Transverse colon (tissue), 4 donors: ENCODE measurements around the gene SERINC5. TPM values are rescaled to one million over a fixed set of nuclear protein-coding genes. Genes with fewer than 3 reads are reported as not detected.

Experiments used
- DNase-seq: peaks from one replicate; pipeline ENCODE4 v3.0.0-alpha.2; 2019
- H3K27ac ChIP-seq, 4 donors: fragments of 200-600 bp; sonication (generic); 2 replicates each; pipeline ENCODE4 v1.5.1; 2016 to 2018; ENCODE audit warnings: inconsistent platforms in 4 of 4
- H3K27me3 ChIP-seq: fragments of 200-600 bp; sonication (generic); 2 replicates; pipeline ENCODE4 v1.5.1; 2017; ENCODE audit warnings: inconsistent platforms
- H3K36me3 ChIP-seq, 4 donors: fragments of 200-600 bp; sonication (generic); 2 replicates each; pipeline ENCODE4 v1.5.1; 2017 to 2019; ENCODE audit warnings: inconsistent platforms in 4 of 4
- H3K4me1 ChIP-seq, 4 donors: fragments of 200-600 bp; sonication (generic); 2 replicates each; pipeline ENCODE4 v1.5.1; 2017 to 2020; ENCODE audit warnings: inconsistent platforms in 4 of 4
- H3K4me3 ChIP-seq, 4 donors: fragments of 200-600 bp; sonication (generic); 1 replicate in 1 of 4; 2 replicates in 3 of 4; pipeline versions ENCODE4 v1.5.1 to v1.6.1; 2017 to 2019; ENCODE audit warnings: inconsistent platforms in 4 of 4
- H3K9me3 ChIP-seq, 2 donors: fragments of 200-600 bp; sonication (generic); 2 replicates each; pipeline ENCODE4 v1.5.1; 2017 to 2019; ENCODE audit warnings: inconsistent platforms in 2 of 2
- EP300 ChIP-seq: sonication (generic); formaldehyde crosslinking; IDR thresholded peaks from one replicate; pipeline ENCODE4 v1.6.1; 2017; ENCODE audit warnings: antibody characterized with exemption, low read depth
- POLR2A ChIP-seq: fragments of 450-650 bp; IDR thresholded peaks from one replicate; pipeline ENCODE4 v1.6.1; 2016; ENCODE audit warnings: antibody characterized with exemption, mild to moderate bottlenecking, moderate library complexity
- POLR2AphosphoS5 ChIP-seq, 3 donors: sonication (generic); formaldehyde crosslinking; IDR thresholded peaks; one replicate each; pipeline ENCODE4 v1.6.1; 2016; ENCODE audit warnings: antibody characterized with exemption in 3 of 3
- WGBS, 2 donors: methylation state at CpG; one replicate each; pipeline ENCODE4 v1.1.5; 2018; ENCODE audit warnings: low coverage in 1 of 2; 5-methylcytosine and 5-hydroxymethylcytosine counted together
- in situ Hi-C, 4 donors: fragments of 200-750 bp; cut with MboI; loops; one replicate each; pipeline versions ENCODE4 v1.15.0 to v1.15.1; 2017; ENCODE audit warnings: low sequenced_read_pairs in 3 of 4, low pct_ligation_motif_present in 1 of 4, low pct_unique_long_range_greater_than_20kb in 1 of 4
- intact Hi-C: fragments of 100-400 bp; cut with DNase I; formaldehyde crosslinking; loops from one replicate; pipeline ENCODE4 v1.15.1; 2023; ENCODE audit warnings: low total_unique reads
- total RNA-seq, 4 donors: library from RNA; depleted of rRNA; stranded (reverse); fragments of >200 nt; gene quantifications; one replicate each; pipeline ENCODE4 v1.1.0, GENCODE V29; 2016
- TF ChIP-seq, protein P1 (sequence below), 5 experiments: fragments of 200-600 bp in 3 of 5; fragments of 450-650 bp in 2 of 5; sonication (generic) in 3 of 5; IDR thresholded peaks; 1 replicate in 2 of 5; 2 replicates in 3 of 5; pipeline ENCODE4 v1.5.1; 2016 to 2017; ENCODE audit warnings: antibody characterized with exemption in 5 of 5, inconsistent platforms in 3 of 5, mild to moderate bottlenecking in 2 of 5, moderate library complexity in 1 of 5

SERINC5 gene
- total RNA-seq, 4 donors from 2014 or later, result 40.6 to 90.4 (median 79.6) TPM

DNA sequence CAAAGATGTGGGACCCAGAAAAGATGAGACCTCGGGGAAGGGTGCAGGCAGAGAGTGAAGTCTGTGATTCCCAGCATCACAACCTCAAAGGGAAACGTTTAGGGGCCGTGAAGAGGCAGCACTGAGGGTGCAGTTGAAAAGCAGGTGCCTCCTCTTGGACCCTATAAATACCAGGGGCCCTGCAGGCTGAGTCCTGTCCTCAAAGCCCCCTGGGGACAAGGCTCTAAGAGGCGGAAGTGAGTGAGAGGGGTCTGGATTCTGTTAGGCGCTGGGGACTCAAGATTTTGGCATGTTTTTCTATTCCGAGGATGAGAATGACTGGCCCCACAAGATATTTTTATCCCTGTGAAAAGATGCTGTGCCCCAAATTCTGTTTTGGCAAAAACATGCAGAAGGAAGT, 112.9 kb downstream of the SERINC5 start:
- intact Hi-C loops, result loop anchor here (5.0 to 10.0 kb wide), 2 partner anchors 114 to 848 kb away; partner anchors contain the start of gene SERINC5
- Histone ChIP-seq H3K4me1 (peaks cover 7 to 40% (median 11%) of the 10 kb centered on the region in 4 donors), H3K27ac (peak overlapping the region; percentile 72 to 90 (median 80)), H3K27me3 (no peaks in the 10 kb centered on the region), H3K4me3 (no peak overlapping the region), H3K36me3 (peaks cover 0 to 18% (median 6%) of the 10 kb centered on the region in 4 donors), H3K9me3 (no peaks in the 10 kb centered on the region)
- DNase-seq, result no peak
- 78 to 84% methylated on average over 6 of the region's 6 CpGs for whole genome bisulfite sequencing, 2 donors
- in situ Hi-C loops, result no loop called here
- TF ChIP-seq, protein P1, sequence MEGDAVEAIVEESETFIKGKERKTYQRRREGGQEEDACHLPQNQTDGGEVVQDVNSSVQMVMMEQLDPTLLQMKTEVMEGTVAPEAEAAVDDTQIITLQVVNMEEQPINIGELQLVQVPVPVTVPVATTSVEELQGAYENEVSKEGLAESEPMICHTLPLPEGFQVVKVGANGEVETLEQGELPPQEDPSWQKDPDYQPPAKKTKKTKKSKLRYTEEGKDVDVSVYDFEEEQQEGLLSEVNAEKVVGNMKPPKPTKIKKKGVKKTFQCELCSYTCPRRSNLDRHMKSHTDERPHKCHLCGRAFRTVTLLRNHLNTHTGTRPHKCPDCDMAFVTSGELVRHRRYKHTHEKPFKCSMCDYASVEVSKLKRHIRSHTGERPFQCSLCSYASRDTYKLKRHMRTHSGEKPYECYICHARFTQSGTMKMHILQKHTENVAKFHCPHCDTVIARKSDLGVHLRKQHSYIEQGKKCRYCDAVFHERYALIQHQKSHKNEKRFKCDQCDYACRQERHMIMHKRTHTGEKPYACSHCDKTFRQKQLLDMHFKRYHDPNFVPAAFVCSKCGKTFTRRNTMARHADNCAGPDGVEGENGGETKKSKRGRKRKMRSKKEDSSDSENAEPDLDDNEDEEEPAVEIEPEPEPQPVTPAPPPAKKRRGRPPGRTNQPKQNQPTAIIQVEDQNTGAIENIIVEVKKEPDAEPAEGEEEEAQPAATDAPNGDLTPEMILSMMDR (IDR thresholded peaks at IDR 0.05), result no peak
- no peak for TF ChIP-seq POLR2AphosphoS5 (IDR thresholded peaks at IDR 0.05)
- no peak for TF ChIP-seq EP300
- no peak for TF ChIP-seq POLR2A

DNA sequence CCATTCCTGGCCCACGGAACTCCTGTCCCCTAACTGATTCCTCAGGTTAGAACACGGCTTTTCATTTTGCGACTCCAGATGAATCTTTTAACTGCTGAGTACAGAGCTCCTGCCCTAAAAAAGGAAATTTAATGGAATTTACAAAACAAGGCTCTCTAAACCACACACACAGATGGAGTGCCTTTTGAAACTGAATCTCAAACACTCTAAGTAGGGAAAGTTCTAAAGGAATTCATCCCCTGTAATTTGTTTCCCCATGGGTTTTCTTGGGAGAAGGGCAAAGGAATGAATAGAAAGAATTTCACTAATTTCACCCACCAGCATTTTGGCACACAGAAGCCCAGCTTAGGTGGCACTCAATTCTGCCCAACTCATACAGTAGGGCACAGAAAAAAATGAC, 114.2 kb downstream of the SERINC5 start:
- in situ Hi-C loops, result no loop called here
- Histone ChIP-seq H3K4me3 (no peak overlapping the region), H3K4me1 (peaks cover 7 to 40% (median 11%) of the 10 kb centered on the region in 4 donors), H3K27ac (peak overlapping the region; percentile 72 to 90 (median 80)), H3K27me3 (no peaks in the 10 kb centered on the region), H3K9me3 (no peaks in the 10 kb centered on the region), H3K36me3 (peaks cover 0 to 18% (median 6%) of the 10 kb centered on the region in 4 donors)
- TF ChIP-seq POLR2AphosphoS5 (IDR thresholded peaks at IDR 0.05), result no peak
- no peak for TF ChIP-seq POLR2A
- TF ChIP-seq EP300, result no peak
- TF ChIP-seq, protein P1 (IDR thresholded peaks at IDR 0.05), result no peak
- DNase-seq, result no peak
- intact Hi-C loops, result loop anchor here (5.0 to 10.0 kb wide), 2 partner anchors 116 to 847 kb away; partner anchors contain the start of gene SERINC5
- 66% methylated on average over 3 of the region's 3 CpGs; no CpG with 5 or more reads in 1 of the 2 donors for WGBS, 2 donors

DNA sequence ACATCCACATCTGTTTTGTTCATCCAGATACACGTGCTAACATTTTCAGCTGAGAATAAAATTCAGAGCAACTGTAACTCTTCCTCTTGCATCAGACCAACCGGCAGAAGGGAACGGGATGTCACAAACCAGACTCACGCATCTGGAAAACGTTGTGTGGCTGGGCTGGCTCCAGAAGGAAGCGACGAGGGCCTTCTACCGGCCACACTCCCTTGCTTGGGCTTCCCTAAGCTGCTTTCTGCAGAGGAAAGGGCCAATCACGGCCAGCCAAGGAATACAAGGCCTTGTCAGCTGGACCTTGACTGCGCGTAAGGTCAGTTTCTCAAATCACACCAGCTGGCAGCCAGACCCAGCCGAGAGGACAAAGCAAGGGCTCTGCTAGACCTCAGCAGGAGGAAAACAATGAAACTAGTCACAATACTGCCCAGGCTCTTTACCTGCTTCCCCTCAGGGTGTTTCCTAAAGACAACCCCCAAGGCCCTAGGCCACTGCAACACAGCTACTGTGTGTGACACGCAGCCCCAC, 114.6 kb downstream of the SERINC5 start:
- Histone ChIP-seq H3K4me3 (no peak overlapping the region), H3K27me3 (no peaks in the 10 kb centered on the region), H3K36me3 (peaks cover 0 to 14% (median 6%) of the 10 kb centered on the region in 4 donors), H3K4me1 (peaks cover 7 to 40% (median 11%) of the 10 kb centered on the region in 4 donors), H3K27ac (peak overlapping the region; percentile 72 to 90 (median 80)), H3K9me3 (no peaks in the 10 kb centered on the region)
- intact Hi-C loops (loop anchor here (5.0 to 10.0 kb wide), 2 partner anchors 116 to 846 kb away; partner anchors contain the start of gene SERINC5), in situ Hi-C loops (no loop called here)
- WGBS, 2 donors, result 32 to 63% methylated on average over 3 to 13 of the region's 13 CpGs
- TF ChIP-seq POLR2AphosphoS5 (IDR thresholded peaks at IDR 0.05) (peak; percentile 30 to 78 (median 68)), EP300 (peak; percentile 30), POLR2A (no peak)
- DNase-seq, result peak; percentile 70

DNA sequence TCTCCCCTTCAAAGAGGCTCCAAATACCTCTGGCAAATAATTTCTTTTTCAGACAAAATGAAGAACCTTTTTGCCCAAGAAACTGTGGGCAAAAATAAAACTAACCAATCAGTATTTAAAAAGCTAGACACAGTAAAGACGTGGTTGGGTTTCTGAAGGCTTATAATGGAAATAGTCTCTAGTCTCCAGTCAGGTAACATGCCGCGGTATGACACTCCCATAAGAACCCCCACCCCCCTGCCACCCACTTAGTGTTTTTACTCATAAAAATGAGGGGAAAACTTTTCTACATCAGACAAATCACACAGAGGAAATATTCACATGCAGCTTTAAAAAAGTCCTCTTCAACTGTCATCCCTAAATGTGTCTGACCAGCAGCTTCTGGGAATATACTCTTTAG, 115.4 kb downstream of the SERINC5 start:
- peaks cover 7 to 40% (median 11%) of the 10 kb centered on the region in 4 donors for H3K4me1 ChIP-seq
- in situ Hi-C loops, result no loop called here
- H3K36me3 ChIP-seq, result peaks cover 0 to 12% (median 3%) of the 10 kb centered on the region in 4 donors
- no peaks in the 10 kb centered on the region for H3K27me3 ChIP-seq
- TF ChIP-seq POLR2AphosphoS5 (IDR thresholded peaks at IDR 0.05) (no peak), POLR2A (no peak), EP300 (no peak)
- TF ChIP-seq, protein P1 (IDR thresholded peaks at IDR 0.05), result no peak
- no peak overlapping the region for H3K4me3 ChIP-seq
- 20 to 80% methylated on average over 1 to 3 of the region's 3 CpGs for whole genome bisulfite sequencing, 2 donors
- DNase-seq, result no peak
- peak overlapping the region; percentile 72 to 90 (median 80) for H3K27ac ChIP-seq
- no peaks in the 10 kb centered on the region for H3K9me3 ChIP-seq
- intact Hi-C loops, result loop anchor here (5.0 to 10.0 kb wide), 2 partner anchors 117 to 846 kb away; partner anchors contain the start of gene SERINC5
